Measurements from ENCODE around the gene KRT26. TPM values are rescaled to one million over a fixed set of nuclear protein-coding genes. Genes with fewer than 3 reads are reported as not detected.
A peak's percentile ranks its signal among the peaks of the same experiment; 100 is the strongest.

KRT26 gene
- total RNA-seq, 1 experiment from 2014 or later: not detected

DNA sequence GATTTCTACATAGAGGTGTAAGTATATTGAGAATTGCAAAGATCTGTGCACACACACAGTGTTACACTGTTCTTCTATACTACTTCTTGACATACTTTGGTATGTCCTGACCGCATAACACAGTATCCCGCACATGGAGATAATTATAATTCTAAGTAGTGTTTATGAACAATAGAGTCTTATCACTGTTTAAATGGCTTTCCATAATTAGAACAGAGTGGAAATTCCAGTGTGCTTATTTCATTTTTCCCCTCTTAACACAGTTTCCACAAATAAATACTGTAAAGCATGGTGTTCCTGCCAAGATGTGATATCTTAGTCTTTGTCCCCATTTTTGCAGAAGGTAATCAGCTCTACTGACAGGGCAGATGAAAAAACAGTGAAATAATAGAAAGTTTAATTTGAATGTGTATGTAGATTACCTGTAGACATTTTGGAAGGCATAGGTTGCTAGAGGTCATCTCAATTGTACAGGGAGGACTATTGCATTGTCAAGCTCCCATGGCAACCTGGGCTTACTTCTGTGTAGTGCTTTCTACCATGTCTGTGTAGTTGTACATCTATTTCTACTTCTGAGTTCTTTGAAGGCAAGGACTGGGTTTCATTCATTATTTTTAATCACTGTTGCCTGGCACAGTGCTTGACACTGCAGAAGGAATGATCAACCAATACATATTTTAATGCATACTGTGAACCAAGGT is 37.9 kb upstream of the KRT26 start:
- DNase-seq: no peak
- intact Hi-C loops (cut with micrococcal nuclease; ENCODE audit: unreplicated experiment): no loop called here
- TF ChIP-seq CTCF (IDR thresholded peaks at IDR 0.05; ENCODE audit: unreplicated experiment): no peak
- peaks cover 21% of the 10 kb centered on the region for H3K4me1 Mint-ChIP-seq (ENCODE audit: low read depth, unreplicated experiment)
- no TSS peak for BruUV-seq (replicated peaks)
- H3K27me3 Mint-ChIP-seq (ENCODE audit: unreplicated experiment): peaks cover 57% of the 10 kb centered on the region
- H3K4me3 Mint-ChIP-seq (ENCODE audit: low read depth, unreplicated experiment): no peak overlapping the region
- peaks cover 3% of the 10 kb centered on the region for H3K9me3 Mint-ChIP-seq (ENCODE audit: low read depth, unreplicated experiment)
- H3K27ac Mint-ChIP-seq (ENCODE audit: unreplicated experiment): no peak overlapping the region
- CTCF ChIA-PET: interaction anchor here (0.5 to 1.7 kb wide), 5 partner anchors 9 to 925 kb away, joined by 3 to 6 read pairs (median 5); no protein-coding TSS in a partner anchor
- no peaks in the 10 kb centered on the region for H3K36me3 Mint-ChIP-seq (ENCODE audit: insufficient read depth, unreplicated experiment)

DNA sequence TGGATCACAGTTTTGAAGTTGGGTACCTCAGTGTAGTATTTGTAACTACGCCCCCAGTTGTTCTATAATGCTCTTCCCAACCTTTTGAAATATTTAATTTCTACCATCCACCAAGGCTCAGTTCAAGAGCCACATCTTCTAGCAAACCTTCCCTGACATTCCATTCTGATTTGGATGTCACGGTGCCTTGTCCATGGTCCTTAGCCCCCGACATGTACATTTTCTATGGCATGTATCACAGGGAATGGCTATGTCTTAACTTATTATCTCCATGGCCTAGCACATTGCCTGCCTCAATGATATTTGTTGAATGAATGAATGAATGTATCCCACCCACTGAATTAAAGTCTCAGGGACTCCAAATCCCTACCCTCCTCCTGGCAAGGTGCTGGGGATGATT is 34.1 kb upstream of the KRT26 start:
- Mint-ChIP-seq H3K27me3 (ENCODE audit: unreplicated experiment) (peaks cover 44% of the 10 kb centered on the region), H3K4me3 (ENCODE audit: low read depth, unreplicated experiment) (no peak overlapping the region), H3K27ac (ENCODE audit: unreplicated experiment) (no peak overlapping the region), H3K4me1 (ENCODE audit: low read depth, unreplicated experiment) (peaks cover 16% of the 10 kb centered on the region), H3K9me3 (ENCODE audit: low read depth, unreplicated experiment) (peaks cover 3% of the 10 kb centered on the region), H3K36me3 (ENCODE audit: insufficient read depth, unreplicated experiment) (no peaks in the 10 kb centered on the region)
- no TSS peak for BruUV-seq (replicated peaks)
- TF ChIP-seq CTCF (IDR thresholded peaks at IDR 0.05; ENCODE audit: unreplicated experiment): no peak
- CTCF ChIA-PET: interaction anchor here (0.6 to 9.4 kb wide), 15 partner anchors 9 to 878 kb away, joined by 3 to 148 read pairs (median 4); no protein-coding TSS in a partner anchor
- DNase-seq: no peak
- intact Hi-C loops (cut with micrococcal nuclease; ENCODE audit: unreplicated experiment): no loop called here

GRCh38 chr17:40803617-40804082 is 31.6 kb upstream of the KRT26 start:
- H3K27ac Mint-ChIP-seq (ENCODE audit: unreplicated experiment): no peak overlapping the region
- H3K36me3 Mint-ChIP-seq (ENCODE audit: insufficient read depth, unreplicated experiment): no peaks in the 10 kb centered on the region
- intact Hi-C loops (cut with micrococcal nuclease; ENCODE audit: unreplicated experiment): loop anchor here (1.0 to 5.0 kb wide), 14 partner anchors 47 to 863 kb away; no protein-coding TSS in a partner anchor
- H3K9me3 Mint-ChIP-seq (ENCODE audit: low read depth, unreplicated experiment): peaks cover 3% of the 10 kb centered on the region
- CTCF ChIA-PET: interaction anchor here (0.6 to 9.4 kb wide), 43 partner anchors 9 to 1128 kb away, joined by 3 to 148 read pairs (median 3); partner anchors contain the start of genes KRT222, KRT27 and KRTAP3-1
- DNase-seq: peak; percentile 100
- TF ChIP-seq CTCF (IDR thresholded peaks at IDR 0.05; ENCODE audit: unreplicated experiment): peak; percentile 100
- H3K27me3 Mint-ChIP-seq (ENCODE audit: unreplicated experiment): peaks cover 38% of the 10 kb centered on the region
- no peaks in the 10 kb centered on the region for H3K4me1 Mint-ChIP-seq (ENCODE audit: low read depth, unreplicated experiment)
- no TSS peak for BruUV-seq (replicated peaks)
- H3K4me3 Mint-ChIP-seq (ENCODE audit: low read depth, unreplicated experiment): no peak overlapping the region

- Mint-ChIP-seq H3K27ac (ENCODE audit: unreplicated experiment) (no peak overlapping the region), H3K9me3 (ENCODE audit: low read depth, unreplicated experiment) (peaks cover 3% of the 10 kb centered on the region), H3K4me3 (ENCODE audit: low read depth, unreplicated experiment) (no peak overlapping the region), H3K27me3 (ENCODE audit: unreplicated experiment) (peaks cover 22% of the 10 kb centered on the region), H3K36me3 (ENCODE audit: insufficient read depth, unreplicated experiment) (no peaks in the 10 kb centered on the region), H3K4me1 (ENCODE audit: low read depth, unreplicated experiment) (no peaks in the 10 kb centered on the region)
- no peak for DNase-seq
- BruUV-seq (replicated peaks): no TSS peak
- CTCF ChIA-PET: interaction anchor here (9.4 kb wide), 1 partner anchor 183 kb away, joined by 148 read pairs; no protein-coding TSS in a partner anchor
- TF ChIP-seq CTCF (IDR thresholded peaks at IDR 0.05; ENCODE audit: unreplicated experiment): no peak
- intact Hi-C loops (cut with micrococcal nuclease; ENCODE audit: unreplicated experiment): loop anchor here (5.0 kb wide), 2 partner anchors 329 to 696 kb away; no protein-coding TSS in a partner anchor
Measured at GRCh38 chr17:40801157-40801556, 29.2 kb upstream of the KRT26 start.

Data from Calu3 (cell line).